B cell (primary cell): ENCODE data around the gene RAD51B.

Experiments used
- CTCF ChIP-seq: fragments of 200-600 bp; IDR thresholded peaks from one replicate; pipeline ENCODE4 v1.8.0; 2022; ENCODE audit warnings: antibody characterized with exemption, mild to moderate bottlenecking
- EZH2 ChIP-seq: IDR thresholded peaks from 2 replicates; pipeline ENCODE4 v1.6.1; 2012; ENCODE audit warnings: borderline replicate concordance, low read depth, mild to moderate bottlenecking, moderate library complexity, low read length; ENCODE audit not compliant: insufficient read depth, poor library complexity, severe bottlenecking

GRCh38 chr14:68238551-68238950 is 419.0 kb downstream of the RAD51B start:
- TF ChIP-seq EZH2 (no peak), CTCF (no peak)
